ENCODE results near the gene SYT5.
"Not testable (repeated sequence)": the region's sequence is repeated elsewhere in the genome, so short reads cannot be mapped to it uniquely, and the experiment has no call there.

Gene SYT5

GRCh38 chr19:55206664-55207500 lies 26.8 kb upstream of the SYT5 start:
- peak; percentile 70 for DNase-seq

DNA sequence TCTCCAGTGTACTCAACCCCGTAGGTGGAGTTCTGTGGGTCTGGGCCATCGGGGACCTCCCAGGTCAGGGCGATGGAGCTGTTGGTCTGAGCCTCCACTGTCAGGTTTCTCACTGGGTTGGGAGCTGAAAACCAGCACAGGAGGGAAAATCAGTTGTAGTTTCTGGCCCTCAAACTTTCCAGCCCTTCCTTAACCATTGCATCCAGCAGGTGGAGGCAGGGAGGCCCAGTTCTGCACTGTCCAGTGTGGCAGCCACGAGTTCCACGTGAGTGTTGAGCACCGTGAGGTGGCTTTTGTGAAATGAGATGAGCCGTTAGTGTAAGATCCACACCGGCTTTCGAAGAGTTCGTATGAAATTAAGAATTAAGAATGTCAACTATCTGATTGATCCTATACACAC lies 22.1 kb upstream of the SYT5 start:
- not testable (repeated sequence) for DNase-seq

DNA sequence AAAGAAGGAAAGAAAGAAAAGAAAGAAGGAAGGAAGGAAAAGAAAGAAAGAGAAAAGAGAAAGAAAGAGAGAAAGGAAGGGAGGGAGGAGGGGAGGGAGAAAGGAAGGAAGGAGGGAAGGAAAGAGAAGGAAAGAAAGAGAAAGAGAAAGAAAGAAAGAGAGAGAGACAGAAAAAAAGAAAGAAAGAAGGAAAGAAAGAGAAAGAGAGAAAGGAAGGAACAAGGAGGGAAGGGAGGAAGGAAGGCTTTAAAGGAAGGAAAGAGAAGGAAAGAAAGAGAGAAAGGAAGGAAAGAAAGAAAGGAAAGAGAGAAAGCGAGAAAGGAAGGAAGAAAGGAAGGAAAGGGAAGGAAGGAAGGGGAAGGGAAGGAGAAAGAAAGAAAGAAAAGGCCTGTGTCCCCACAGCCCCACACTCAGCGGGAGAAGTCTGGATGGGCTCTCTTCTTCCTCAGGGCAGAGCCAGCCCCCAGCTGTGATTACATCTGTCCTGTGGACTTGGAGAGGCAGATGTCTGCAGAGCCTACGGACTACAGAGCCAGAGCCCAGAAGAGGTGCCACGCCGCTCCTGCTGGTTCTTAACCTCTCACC lies 19.6 kb upstream of the SYT5 start:
- DNase-seq = no peak

GRCh38 chr19:55198651-55199050 lies 18.6 kb upstream of the SYT5 start:
- no peak for DNase-seq

- no peak for DNase-seq
Measured at GRCh38 chr19:55197528-55197927, 17.4 kb upstream of the SYT5 start.

GRCh38 chr19:55196803-55197202 lies 16.7 kb upstream of the SYT5 start:
- DNase-seq = no peak

DNA sequence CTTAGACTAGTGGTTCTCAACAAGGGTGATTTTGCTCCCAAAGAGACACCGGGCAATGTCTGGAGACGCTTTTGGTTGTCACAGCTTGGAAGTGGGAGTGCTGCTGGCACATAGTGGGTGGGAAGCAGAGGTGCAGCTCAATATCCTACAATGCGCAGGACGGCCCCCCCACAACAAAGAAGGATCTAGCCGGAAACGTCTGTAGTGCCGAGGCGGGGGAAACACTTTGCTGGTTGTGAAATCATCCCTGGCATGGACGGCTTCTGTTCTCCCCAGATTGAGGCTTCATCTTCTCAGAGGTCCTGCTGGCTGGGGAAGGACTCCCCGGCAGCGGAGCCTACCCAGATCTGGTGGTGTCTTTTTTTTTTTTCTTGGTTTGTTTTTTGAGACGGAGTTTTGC lies 13.4 kb upstream of the SYT5 start:
- no peak for DNase-seq

GRCh38 chr19:55189403-55189835 lies 9.3 kb upstream of the SYT5 start:
- DNase-seq = no peak

GRCh38 chr19:55188625-55189024 lies 8.5 kb upstream of the SYT5 start:
- DNase-seq = no peak

DNA sequence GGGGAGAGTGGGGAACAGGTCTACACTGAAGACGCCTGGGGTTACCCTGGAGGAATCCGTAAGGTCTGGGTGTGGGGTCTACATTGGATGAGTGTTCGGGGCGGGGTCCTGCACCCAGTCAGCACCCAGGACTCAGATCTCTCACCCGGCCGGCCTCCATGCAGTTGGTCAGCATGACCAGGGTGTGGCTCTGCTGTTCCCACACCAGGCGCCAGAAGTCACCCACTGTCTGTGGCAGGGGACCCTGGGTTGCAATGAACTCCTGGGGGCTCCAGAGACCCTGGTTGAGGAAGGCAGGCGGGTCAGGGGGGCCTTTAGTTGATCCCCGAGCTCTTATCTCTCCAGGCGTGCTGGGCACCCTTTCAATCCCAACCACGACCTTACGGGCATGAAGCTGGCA lies 6.0 kb upstream of the SYT5 start:
- no peak for DNase-seq

DNA sequence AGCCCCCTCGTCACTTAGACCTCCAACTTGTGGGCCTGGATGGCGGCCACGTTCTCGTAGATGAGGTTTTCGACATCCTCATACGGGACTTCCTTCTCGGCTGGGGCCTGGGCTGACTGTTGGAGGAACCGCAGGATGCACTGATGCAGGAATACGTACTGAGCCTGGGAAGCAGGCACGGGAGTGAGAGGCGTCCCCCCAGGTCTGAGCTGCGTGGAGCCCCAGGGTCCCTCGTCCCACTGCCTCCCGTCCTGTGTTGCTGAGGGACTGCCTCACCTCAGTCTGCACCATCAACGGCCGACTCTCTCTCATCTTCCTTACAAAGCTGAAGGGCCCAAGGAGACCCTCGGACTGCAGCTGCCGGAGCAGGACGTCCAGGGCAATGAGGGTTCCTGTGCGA lies 1.7 kb upstream of the SYT5 start:
- DNase-seq = no peak

- peak; percentile 83 for DNase-seq
Measured at GRCh38 chr19:55178781-55179599, 1.1 kb downstream of the SYT5 start.

GRCh38 chr19:55176076-55176475 lies 4.0 kb downstream of the SYT5 start:
- DNase-seq = no peak

- no peak for DNase-seq
Measured at GRCh38 chr19:55175117-55175867, 4.8 kb downstream of the SYT5 start.

- no peak for DNase-seq
Measured at GRCh38 chr19:55174425-55175116, 5.5 kb downstream of the SYT5 start.

- DNase-seq = no peak
Measured at GRCh38 chr19:55173714-55174409, 6.2 kb downstream of the SYT5 start.

DNA sequence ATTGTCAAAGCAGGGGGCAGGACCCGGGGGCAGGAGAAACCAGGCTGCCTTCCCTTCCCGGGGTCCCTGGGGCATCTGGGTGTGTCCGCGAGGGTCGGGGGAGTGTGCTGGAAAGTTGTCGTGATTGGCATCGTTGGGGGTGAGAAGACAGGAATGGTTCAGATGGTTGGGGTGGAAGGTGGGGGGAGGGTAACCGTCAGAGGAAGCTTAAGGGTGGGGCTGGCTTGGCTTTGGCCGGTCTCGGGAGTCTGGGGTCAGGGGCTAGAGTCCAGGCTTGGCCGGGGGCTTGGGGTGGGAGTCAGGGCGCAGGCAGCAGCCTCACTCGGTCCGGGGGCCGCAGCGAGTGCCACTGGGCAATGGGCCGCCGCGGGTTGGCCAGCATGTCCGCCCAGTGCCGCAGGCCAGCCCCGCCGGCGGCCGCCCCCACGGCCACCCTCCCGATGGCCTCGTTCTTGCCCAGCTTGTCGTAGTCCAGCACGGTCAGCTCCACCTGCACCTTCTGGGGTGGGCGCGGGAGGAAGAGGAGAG lies 6.8 kb downstream of the SYT5 start:
- DNase-seq = no peak

DNA sequence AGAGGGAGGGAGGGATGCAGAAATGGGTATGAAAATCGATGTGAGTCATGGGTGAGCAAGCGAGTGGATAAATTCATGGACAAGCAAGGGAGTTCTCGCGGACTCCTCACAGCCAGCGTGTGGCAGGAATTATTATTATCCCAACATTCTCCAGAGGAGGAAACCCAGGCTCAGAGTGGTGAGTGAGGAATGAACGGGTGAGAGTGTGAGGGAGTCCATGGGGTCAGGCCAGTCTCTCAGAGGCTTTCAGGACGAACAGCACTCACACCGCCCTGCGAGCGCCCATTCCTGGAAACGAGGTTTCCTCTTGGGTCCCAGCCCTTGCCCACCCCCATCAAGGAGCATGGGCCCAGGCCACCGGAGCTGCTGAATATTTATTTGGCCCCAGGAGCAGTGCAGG lies 7.3 kb downstream of the SYT5 start:
- no peak for DNase-seq

- DNase-seq = not testable (repeated sequence)
Measured at GRCh38 chr19:55172318-55172717, 7.8 kb downstream of the SYT5 start.

DNA sequence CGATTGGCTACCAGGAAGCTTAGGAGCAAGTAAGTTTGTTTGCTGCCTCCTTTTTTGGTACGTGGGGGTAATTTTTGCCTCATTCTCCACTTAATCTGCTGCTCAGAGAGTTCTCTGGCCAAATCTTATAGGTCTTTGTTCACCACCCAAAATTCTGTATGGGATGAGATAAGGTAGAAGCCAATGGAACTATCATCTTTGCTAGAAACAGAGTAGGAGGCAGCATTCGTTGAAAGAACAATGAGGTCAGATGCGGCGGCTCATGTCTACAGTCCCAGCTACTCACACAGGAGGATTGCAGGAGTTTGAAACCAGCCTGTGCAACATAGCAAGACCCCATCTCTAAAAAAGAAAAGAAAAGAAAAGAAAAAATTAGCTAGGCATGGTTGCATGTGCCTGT lies 8.6 kb downstream of the SYT5 start:
- no peak for DNase-seq

DNA sequence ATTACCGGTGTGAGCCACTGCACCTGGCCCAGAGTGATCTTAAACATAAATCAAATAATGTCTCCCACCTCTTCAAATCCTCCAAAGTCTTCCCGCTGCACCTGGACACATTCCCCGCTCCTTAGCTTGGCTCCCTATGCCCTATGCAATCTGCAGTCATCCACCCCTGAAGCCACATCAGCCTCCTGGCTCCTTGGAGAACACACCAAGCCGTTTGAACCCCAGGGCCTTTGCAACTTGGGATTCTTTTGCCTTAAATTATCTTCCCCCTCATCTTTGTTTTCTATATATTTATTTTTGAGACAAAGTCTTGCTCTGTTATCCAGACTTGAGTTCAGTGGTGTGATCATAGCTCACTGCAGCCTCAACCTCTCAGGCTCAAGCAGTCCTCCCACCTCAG lies 11.0 kb downstream of the SYT5 start:
- DNase-seq = no peak
